ENCODE measurements around the gene ARHGEF28. TPM values are rescaled to one million over a fixed set of nuclear protein-coding genes. Genes with fewer than 3 reads are reported as not detected.
A peak's percentile ranks its signal among the peaks of the same experiment; 100 is the strongest.

The ARHGEF28 gene
- total RNA-seq, 4 donors from 2014 or later: 12.7 to 31.2 (median 19.2) TPM

- TF ChIP-seq POLR2AphosphoS5 (IDR thresholded peaks at IDR 0.05) (no peak), POLR2A (IDR thresholded peaks at IDR 0.05; ENCODE audit: low read depth) (no peak), EP300 (IDR thresholded peaks at IDR 0.05) (no peak), CTCF (IDR thresholded peaks at IDR 0.05) (no peak)
- no peaks in the 10 kb centered on the region for H3K27me3 ChIP-seq
- 74% methylated on average over 5 of the region's 5 CpGs for WGBS
- H3K36me3 ChIP-seq: no peaks in the 10 kb centered on the region
- no peaks in the 10 kb centered on the region for H3K9me3 ChIP-seq
- H3K4me3 ChIP-seq: no peak overlapping the region
- H3K4me1 ChIP-seq: peaks cover 8 to 30% (median 18%) of the 10 kb centered on the region in 4 donors
- DNase-seq (ENCODE audit: extremely low spot score): peak; percentile 45
- intact Hi-C loops (cut with DNase I): loop anchor here (1.0 kb wide), 1 partner anchor 203 kb away; no protein-coding TSS in a partner anchor
- H3K27ac ChIP-seq (replicated peaks in 1 of 4): no peak overlapping the region
These were observed 167.9 kb downstream of the ARHGEF28 start for GRCh38 chr5:73793911-73794310.

GRCh38 chr5:73796164-73797131 is 170.5 kb downstream of the ARHGEF28 start:
- H3K27ac ChIP-seq (replicated peaks in 1 of 4): peak overlapping the region in 1 of 4 donors; percentile 44

GRCh38 chr5:73797132-73797510 is 171.1 kb downstream of the ARHGEF28 start:
- no peak for DNase-seq (ENCODE audit: extremely low spot score)
- TF ChIP-seq POLR2A (IDR thresholded peaks at IDR 0.05; ENCODE audit: low read depth) (no peak), CTCF (IDR thresholded peaks at IDR 0.05) (no peak), POLR2AphosphoS5 (IDR thresholded peaks at IDR 0.05) (no peak), EP300 (IDR thresholded peaks at IDR 0.05) (no peak)
- WGBS: 100% methylated on average over 1 of the region's 1 CpG
- Histone ChIP-seq H3K36me3 (no peaks in the 10 kb centered on the region), H3K27ac (replicated peaks in 1 of 4) (peak overlapping the region in 1 of 4 donors; percentile 44), H3K27me3 (no peaks in the 10 kb centered on the region), H3K9me3 (no peaks in the 10 kb centered on the region), H3K4me3 (no peak overlapping the region), H3K4me1 (peaks cover 8 to 18% (median 11%) of the 10 kb centered on the region in 4 donors)
- intact Hi-C loops (cut with DNase I): no loop called here

More at GRCh38 chr5:73796164-73797131, 170.5 kb downstream of the ARHGEF28 start:
- peaks cover 8 to 18% (median 11%) of the 10 kb centered on the region in 4 donors for H3K4me1 ChIP-seq
- no peak for TF ChIP-seq POLR2A (IDR thresholded peaks at IDR 0.05; ENCODE audit: low read depth)
- peak in 1 of 2 donors; percentile 44 for TF ChIP-seq POLR2AphosphoS5 (IDR thresholded peaks at IDR 0.05)
- no peak for TF ChIP-seq EP300 (IDR thresholded peaks at IDR 0.05)
- DNase-seq (ENCODE audit: extremely low spot score): no peak
- H3K36me3 ChIP-seq: no peaks in the 10 kb centered on the region
- no peaks in the 10 kb centered on the region for H3K27me3 ChIP-seq
- WGBS: 45% methylated on average over 11 of the region's 11 CpGs
- no peaks in the 10 kb centered on the region for H3K9me3 ChIP-seq
- intact Hi-C loops (cut with DNase I): no loop called here
- no peak overlapping the region for H3K4me3 ChIP-seq

- TF ChIP-seq POLR2A (IDR thresholded peaks at IDR 0.05; ENCODE audit: low read depth) (no peak), EP300 (IDR thresholded peaks at IDR 0.05) (no peak), POLR2AphosphoS5 (IDR thresholded peaks at IDR 0.05) (no peak), CTCF (IDR thresholded peaks at IDR 0.05) (no peak)
- no peaks in the 10 kb centered on the region for H3K36me3 ChIP-seq
- 98% methylated on average over 3 of the region's 3 CpGs for WGBS
- no peaks in the 10 kb centered on the region for H3K27me3 ChIP-seq
- no peaks in the 10 kb centered on the region for H3K9me3 ChIP-seq
- DNase-seq (ENCODE audit: extremely low spot score): no peak
- H3K27ac ChIP-seq (replicated peaks in 1 of 4): no peak overlapping the region
- H3K4me3 ChIP-seq: no peak overlapping the region
- intact Hi-C loops (cut with DNase I): no loop called here
- peaks cover 8 to 18% (median 11%) of the 10 kb centered on the region in 4 donors for H3K4me1 ChIP-seq
These were observed 173.5 kb downstream of the ARHGEF28 start for GRCh38 chr5:73799401-73799972.

GRCh38 chr5:73801686-73802085 is 175.7 kb downstream of the ARHGEF28 start:
- intact Hi-C loops (cut with DNase I): no loop called here
- WGBS: 85% methylated on average over 2 of the region's 2 CpGs
- no peaks in the 10 kb centered on the region for H3K36me3 ChIP-seq

More at GRCh38 chr5:73801686-73802085, 175.7 kb downstream of the ARHGEF28 start:
- no peak overlapping the region for H3K4me3 ChIP-seq
- H3K27me3 ChIP-seq: no peaks in the 10 kb centered on the region
- H3K9me3 ChIP-seq: no peaks in the 10 kb centered on the region
- no peak overlapping the region for H3K27ac ChIP-seq (replicated peaks in 1 of 4)
- no peak for TF ChIP-seq EP300 (IDR thresholded peaks at IDR 0.05)
- H3K4me1 ChIP-seq: peaks cover 2 to 6% (median 2%) of the 10 kb centered on the region in 4 donors
- DNase-seq (ENCODE audit: extremely low spot score): no peak
